HG02588 (cell line): ENCODE measurements around the gene OGFOD3.
"Not testable (repeated sequence)": the region's sequence is repeated elsewhere in the genome, so short reads cannot be mapped to it uniquely, and the experiment has no call there.

ENCODE experiments used
- ATAC-seq: cut with Tn5 transposase; IDR thresholded peaks from one replicate; pipeline ENCODE4 v1.9.1; 2021; ENCODE audit warnings: mild to moderate bottlenecking, moderate library complexity; ENCODE audit not compliant: unreplicated experiment

Gene OGFOD3

DNA sequence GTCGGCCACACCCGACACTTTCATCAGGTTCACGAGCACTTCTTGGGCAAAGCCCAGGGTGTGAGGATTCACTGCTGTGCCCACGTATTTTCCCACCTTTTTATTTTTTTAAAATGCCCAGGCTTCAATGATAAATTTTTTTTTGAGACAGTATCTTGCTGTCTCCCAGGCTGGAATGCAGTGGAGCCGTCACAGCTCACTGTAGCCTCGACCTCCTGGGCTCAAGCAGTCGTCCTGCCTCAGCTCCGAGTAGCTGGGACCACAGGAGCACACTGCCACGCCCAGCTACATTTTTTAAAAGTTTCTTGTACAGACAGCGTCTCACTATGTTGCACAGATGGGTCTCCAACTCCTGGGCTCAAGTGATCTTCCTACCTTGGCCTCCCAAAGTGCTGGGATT is 29.0 kb downstream of the OGFOD3 start:
- no peak for ATAC-seq

DNA sequence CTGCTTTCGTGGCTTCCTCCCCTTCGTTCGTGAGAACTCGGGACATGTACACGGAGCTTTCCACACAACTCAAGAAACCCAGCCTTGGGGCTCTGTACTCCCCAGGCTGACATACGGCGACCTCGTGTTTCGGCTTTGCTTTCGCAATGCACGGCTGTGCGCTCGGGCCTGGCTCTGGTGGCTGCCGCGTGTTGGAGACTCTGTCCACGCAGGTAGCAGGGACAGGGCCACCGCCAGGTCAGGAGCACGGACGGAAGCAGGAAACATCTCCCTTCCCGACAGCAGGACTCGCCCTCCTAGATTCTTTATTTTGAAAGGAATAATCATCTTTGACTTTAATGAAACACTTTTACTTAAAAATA is 29.5 kb downstream of the OGFOD3 start:
- ATAC-seq, result no peak

GRCh38 chr17:82388223-82388921 is 30.0 kb downstream of the OGFOD3 start:
- ATAC-seq, result no peak

DNA sequence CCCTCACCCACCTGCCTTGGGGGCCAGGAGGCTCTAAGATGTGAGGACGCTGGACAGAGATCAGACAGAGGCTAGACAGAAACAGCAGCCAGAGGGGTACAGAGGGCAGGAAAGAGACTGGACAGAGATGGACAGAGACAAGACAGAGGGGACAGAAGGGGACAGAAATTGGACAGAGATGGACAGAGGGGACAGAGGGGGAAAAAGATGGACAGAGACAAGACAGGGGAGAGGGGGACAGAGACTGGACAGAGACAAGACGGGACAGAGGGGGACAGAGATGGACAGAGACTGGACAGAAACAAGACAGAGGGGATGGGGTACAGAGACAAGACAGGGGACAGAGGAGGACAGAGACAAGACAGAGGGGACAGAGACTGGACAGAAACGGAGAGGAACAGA is 30.7 kb downstream of the OGFOD3 start:
- ATAC-seq, result no peak

DNA sequence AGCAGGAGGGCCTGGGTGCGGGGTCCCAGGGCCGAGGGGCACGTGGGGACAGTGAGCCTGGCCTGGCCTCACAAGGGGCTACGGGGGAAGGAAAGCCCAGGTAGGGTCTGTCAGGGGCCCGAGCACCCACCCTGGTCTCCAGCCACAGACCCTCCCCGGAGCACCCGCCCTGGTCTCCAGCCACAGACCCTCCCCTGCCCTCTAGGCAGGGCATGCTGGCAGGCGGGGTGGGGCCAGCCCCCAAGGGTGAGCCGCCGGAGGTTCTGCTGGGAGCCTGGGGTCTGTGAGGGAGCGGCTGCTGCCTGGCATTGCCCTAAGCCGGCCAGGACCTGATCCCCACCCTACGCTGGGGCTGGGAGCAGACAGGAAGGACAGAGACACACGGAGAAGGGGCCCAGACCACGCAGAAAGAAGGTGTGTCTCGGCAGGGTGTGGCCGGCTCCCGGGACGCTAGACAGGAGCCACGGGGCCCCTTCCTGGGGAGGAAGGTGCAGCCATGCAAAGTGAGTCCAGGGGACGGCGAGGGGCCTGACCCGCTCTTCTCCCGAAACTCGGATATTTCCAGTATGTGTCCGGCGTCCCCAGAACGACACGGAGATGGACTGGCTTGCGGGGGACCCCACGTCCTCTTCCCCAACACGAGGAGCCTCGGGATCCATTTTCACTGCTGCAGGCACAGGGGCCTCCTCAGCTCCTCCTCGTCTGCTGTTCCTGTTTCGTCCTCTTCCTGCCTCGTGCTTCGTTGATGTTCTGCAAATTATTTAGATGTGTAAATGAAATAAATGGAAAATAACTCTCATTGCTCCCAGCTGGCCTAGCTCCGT is 31.3 kb downstream of the OGFOD3 start:
- ATAC-seq, result no peak

- ATAC-seq, result no peak
Observed at GRCh38 chr17:82386255-82386831, 32.0 kb downstream of the OGFOD3 start.

DNA sequence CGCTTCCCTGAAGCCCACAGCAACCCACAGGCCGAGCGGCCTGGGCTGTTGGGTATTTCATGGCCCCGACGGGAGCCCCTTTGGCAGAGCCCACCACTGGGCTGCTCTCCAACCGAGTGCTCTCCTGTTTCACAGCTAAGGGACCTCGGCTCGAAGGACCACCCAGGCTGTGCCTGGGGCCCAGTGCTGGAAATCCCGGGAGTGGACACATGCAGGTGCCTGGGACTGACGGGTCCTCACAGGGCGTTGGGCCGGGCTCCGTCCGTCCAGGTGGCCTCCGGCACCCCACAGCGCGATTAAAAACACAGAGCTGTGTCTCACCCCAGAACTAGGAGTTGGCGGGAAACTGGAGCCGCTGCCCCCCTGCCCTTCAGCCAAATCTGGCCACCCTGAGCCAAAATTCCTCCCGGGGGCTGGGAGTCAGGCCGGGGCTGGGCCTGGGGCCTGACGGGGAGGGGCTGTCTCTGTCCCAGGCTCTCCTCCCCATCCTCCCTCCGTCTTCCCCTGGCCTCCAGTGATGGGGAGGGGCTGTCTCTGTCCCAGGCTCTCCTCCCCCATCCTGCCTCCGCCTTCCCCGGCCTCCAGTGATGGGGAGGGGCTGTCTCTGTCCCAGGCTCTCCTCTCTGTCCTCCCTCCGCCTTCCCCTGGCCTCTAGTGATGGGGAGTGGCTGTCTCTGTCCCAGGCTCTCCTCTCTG is 32.7 kb downstream of the OGFOD3 start:
- ATAC-seq, result no peak

- no peak for ATAC-seq
Observed at GRCh38 chr17:82384730-82385481, 33.5 kb downstream of the OGFOD3 start.

DNA sequence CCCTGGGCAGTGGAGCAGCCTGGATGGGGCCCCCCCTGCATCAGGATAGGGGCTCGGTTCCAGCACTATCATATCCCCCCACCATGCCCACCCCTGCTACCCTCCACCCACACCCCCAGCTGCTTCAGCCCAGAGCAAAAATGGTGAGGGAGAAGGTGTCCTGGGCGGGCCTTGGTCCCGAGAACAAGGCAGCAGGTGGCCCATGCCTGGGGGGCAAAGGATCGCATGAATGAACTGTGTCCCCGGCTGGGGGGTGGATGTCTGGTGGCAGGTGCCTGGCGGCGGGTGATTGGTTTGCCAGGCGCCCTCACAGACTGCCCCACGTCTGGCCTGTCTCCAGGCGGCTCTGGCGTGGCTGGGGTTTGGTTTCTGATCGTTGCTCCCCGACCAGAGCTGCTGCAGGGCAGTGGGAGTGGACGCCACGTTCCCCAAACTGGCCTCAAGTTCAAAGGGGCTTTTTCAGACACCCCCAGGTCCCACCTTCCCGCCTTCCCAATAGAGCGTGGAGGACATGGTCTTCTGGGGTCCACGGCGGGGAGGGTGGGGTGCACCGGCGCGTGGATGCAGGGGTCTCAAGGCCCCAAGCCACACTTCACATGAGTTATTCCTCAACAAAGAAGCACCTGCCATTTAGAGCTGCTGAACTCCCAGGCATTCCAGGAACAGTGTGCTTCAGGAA is 34.2 kb downstream of the OGFOD3 start:
- ATAC-seq, result no peak

- no peak for ATAC-seq
Observed at GRCh38 chr17:82383411-82383810, 35.0 kb downstream of the OGFOD3 start.

DNA sequence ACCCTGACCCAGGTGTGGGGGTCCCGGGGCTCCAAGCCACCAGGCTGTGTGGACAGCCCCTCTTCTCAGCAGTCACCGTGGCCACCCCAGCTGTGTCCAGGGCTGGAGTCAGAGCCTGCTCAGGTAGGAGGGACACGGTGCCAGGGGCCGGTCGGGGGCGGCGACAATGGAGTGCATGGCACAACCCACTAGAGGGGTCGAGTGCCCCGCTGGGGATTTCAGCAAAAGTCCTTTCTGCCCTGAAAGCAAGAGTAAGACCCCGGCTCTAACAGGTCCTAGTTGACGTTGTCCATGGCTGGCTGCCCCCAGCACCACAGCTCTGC is 35.5 kb downstream of the OGFOD3 start:
- ATAC-seq, result no peak

GRCh38 chr17:82382220-82382932 is 36.0 kb downstream of the OGFOD3 start:
- ATAC-seq, result not testable (repeated sequence)

GRCh38 chr17:82381703-82382009 is 36.7 kb downstream of the OGFOD3 start:
- ATAC-seq, result not testable (repeated sequence)

DNA sequence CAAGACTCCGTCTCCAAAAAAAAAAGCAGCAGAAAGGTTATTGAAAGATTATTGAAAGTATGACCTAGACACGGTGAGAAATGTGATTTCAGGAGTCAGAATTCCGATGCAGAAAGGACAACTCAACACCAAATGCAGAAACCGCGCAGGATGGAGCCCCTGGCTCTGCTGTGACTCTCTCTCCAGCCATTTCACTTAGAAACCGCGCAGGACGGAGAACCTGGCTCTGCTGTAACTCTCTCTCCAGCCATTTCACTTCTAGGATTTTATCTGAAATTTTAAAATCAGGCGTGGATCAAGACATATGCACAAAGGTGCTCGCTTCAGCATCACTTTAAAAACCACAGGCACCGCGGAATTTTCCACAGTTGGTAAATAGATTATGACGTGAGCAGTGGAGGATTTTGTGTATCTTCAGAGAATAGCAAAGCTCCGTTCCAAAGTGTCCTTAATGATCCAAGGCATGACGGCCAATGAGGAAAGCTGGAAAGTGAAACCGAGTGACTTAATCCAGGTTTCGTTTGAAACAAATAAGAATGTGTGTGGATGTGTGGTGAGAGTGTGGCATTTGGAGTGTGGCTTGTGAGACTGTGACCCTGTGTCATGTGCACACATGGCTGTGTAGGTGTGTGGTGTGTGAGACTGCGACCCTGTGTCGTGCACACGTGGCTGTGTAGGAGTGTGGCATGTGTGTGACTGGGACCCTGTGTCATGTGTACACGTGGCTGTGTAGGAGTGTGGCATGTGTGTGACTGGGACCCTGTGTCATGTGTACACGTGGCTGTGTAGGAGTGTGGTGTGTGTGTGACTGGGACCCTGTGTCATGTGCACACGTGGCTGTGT is 37.3 kb downstream of the OGFOD3 start:
- ATAC-seq, result no peak

GRCh38 chr17:82378741-82379021 is 39.7 kb downstream of the OGFOD3 start:
- ATAC-seq, result no peak

- no peak for ATAC-seq
Observed at GRCh38 chr17:82377924-82378740, 40.3 kb downstream of the OGFOD3 start.

GRCh38 chr17:82377294-82377693 is 41.1 kb downstream of the OGFOD3 start:
- ATAC-seq, result not testable (repeated sequence)

DNA sequence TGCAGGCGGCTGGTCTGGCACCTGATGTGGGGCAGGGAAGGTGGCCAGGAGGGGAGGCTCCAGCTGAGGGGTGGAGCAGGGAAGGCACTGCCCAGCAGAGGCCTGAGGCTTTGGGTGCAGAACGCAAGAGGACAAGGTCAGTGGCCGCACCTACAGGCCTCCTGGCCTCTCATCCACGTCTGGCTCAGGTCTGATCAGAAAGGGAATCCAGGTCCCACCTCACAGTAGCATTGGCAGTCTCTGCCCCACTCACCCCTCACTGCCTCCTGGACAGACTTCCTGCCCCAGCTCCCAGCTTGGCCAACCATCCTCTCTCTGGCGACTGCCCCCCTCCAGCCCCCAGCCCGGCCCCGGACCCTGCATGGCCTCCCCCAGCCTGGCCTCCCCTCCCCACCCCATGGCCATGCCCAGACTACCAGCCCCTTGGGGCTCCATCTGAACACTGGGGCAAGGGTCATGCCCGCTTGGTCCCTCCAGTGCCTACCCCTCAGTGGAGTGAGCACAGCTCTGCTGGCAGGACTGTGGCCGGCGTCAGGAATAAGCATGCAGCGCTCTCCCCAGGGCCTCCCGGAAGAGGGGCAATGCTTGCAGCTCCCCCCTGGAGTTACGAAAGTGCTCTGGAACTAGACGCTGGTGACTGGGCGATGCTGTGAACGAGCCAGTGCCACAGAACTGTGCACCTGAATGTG is 42.2 kb downstream of the OGFOD3 start:
- ATAC-seq, result no peak
